GM18861 (cell line): Measurements from ENCODE around the gene CSNK1G1.
"Not testable (repeated sequence)": the region's sequence is repeated elsewhere in the genome, so short reads cannot be mapped to it uniquely, and the experiment has no call there.

Source experiments
- ATAC-seq: cut with Tn5 transposase; IDR thresholded peaks from one replicate; pipeline ENCODE4 v1.9.1; 2021; ENCODE audit not compliant: unreplicated experiment

The CSNK1G1 gene

DNA sequence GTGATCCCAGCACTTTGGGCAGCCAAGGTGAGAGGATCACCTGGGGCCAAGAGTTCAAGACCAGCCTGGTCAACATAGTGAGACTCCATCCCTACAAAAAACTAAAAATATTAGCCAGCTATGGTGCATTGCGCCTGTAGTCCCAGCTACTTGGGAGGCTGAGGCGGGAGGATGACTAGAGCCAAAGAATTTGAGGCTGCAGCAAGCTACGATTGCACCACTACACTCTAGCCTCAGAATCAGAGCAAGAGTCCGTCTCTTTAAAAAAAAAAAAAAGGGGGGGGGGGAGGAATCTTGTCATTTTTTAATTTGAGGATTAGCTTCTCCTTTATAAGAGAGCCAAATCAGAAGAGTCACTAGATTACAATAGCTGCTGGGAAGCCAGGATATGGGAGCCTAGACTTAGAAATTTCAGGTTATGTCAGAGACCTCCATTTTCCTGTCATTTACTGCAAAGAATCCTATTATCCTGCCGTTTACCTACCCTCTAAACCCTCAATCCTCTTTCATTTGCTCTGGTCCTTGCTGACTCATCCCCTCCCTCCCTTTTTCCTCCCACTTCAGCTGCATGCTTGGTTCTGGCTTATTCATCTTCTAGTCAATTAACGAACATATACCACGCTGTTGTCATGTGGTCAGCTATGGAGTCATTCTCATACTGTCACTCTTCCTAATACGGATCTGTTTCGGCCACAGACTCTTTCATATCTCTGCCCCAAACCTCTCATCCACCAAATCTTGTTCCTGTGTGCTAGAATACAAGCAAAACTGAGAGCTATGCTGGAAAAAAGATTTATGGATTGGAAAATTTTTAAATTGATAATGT, 109.4 kb downstream of the CSNK1G1 start:
- peak; percentile 74 for ATAC-seq

DNA sequence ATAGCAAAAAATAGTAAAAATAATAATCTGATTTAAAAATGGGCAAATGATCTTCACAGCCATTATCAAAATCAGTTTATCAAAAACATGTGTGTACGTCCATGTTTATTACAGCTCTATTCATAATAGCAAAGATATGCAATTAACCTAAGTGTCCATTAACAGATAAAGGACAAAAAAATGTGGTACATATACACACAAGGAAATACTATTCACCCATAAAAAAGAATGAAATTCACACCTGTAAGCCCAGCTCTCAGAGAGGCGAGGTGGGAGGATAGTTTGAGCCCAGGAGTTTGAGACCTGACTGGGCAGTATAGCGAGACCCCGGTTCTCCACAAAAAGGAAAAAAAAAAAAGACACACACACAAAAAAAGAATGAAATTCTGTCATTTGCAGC, 110.6 kb downstream of the CSNK1G1 start:
- ATAC-seq, result no peak

DNA sequence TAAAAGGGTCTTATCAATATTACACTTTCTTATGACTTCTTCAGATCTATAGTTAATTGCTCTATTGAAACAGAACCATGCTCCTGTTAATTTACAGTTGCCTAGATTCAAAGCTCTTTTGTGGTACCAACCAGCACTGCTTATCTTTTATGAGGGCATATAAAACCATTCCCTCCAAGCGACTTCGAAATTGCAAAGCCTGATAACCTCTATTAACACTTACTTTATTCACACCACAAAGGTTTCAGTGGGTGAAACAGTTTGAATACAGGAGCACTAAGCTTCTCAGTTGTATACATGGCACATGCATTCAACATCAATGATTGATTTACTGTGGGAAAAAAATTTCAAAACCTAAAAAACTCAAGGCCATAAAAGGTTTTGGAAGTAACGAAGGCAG, 118.3 kb downstream of the CSNK1G1 start:
- no peak for ATAC-seq

DNA sequence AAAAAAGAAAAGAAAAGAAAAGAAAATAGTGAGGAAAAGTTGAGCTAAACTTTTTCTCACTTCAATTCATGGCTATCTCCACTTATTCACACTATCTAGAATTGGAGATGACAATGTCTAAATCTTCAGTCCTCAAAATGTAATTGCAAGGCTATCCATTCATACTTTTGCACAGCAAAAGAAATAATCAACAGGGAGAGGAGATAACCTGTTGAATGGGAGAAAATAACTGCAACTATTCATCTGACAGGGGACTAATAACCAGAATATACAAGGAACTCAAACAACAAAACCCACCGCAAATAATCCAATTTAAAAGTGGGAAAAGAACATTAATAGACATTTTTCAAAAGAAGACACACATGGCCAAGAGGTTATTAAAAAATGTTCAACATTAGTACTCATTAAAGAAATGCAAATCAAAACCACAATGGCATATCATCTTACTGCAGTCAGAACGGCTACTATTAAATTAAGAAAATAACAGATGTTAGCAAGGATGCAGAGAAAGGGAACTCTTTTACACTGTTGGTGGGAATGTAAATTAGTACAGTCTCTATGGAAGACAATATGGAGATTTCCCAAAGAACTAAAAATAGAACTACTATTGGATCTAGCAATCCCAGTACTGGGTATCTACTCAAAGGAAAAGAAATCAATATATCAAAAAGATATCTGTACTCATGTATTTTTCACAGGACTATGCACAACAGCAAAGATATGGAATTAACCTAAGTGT, 119.6 kb downstream of the CSNK1G1 start:
- ATAC-seq, result no peak

DNA sequence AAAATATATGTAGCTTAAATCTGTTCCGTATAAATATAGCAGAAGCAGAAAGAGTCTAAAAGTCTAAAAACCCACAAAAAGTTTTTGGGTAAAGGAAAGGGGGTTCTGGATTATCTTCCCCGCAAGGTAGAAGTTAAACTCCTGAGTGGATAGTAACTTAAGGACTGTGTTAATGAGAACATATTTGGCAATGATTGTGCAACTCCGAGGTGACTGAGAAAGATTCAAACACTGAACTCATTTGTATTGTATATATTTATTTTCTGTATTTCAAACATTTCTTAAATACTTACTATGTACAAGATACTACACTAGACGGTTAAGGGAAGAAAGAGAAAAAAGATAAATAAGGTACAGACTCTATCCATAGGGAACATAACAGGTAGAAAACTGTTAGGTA, 120.4 kb downstream of the CSNK1G1 start:
- ATAC-seq, result no peak

DNA sequence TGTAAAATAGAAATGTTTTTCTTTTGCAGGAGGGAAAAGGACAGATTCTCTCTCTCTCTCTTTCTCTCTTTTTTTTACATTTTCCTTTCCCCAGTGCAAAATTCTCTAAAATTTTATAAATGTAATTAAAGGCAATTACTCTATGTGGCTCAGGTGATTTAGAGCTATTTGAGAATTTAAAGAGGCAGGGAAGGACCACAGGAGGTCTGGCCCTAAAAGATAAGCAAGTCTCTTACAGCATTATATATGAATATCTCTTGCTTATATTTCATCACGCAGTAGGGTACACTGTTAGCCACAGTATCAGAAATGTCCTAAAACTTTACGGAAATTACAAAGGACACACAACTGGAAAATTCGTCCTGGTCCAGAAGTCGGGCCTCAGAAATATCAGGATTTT, 122.7 kb downstream of the CSNK1G1 start:
- ATAC-seq, result no peak

DNA sequence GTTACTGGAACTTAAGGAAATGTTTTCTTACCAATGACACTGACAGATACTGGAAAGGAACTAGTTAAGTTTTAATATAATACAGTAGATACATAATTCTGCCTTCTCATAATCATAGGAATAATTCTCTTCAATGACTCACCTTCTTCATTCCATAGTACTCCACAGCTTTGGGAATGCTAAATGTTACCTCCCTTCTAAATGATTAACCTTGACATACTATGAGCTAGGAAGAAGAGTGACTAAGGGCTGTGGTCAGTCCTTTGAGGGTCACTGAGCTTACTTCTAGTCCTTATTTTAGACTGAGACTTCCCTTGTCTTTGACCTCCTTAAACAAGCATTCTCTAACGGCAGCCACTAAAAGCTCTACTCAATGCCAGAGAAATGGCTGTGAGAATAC, 123.6 kb downstream of the CSNK1G1 start:
- no peak for ATAC-seq

DNA sequence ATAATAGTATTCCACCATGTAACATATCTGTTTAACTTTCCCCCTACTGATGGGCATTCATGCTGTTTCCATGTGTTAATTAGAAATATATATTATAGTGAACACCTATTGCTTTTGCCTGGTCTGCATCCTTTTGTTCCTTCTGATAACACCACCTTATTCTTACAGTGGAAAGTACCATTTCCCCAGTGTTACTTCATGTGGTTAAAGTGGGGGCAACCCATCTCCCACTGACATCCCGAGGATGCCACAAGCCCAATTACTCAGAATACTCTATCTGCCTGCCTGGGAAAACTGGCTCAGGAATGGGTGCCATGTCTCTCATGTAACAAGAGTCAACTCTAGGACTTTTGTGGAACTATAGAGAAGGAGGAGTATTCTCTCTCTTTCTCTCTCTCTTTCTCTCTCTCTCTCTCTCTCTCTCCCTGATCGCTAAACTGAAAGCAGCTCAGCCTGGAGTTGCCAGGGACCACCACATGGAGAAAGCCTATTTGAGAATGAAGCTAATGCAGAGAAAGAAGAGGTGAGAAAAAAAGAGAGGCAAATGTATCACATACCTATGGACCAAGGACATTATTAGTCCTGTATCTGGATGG, 126.7 kb downstream of the CSNK1G1 start:
- no peak for ATAC-seq

DNA sequence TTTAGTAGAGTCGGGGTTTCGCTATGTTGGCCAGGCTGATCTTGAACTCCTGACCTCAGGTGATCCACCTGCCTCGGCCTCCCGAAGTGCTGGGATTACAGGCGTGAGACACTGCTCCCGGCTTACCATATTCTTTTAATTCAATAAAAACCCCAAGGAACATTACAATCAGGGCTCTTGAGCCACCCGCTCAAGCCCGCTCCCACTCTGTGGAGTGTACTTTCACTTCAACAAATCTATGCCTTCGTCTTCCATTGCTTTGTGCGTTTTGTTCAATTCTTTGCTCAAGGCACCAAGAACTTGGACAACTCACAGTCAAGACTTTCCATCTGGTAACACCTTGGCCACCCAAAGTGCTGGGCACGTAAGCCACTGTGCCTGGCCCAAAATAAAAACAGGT, 130.2 kb downstream of the CSNK1G1 start:
- ATAC-seq, result no peak

DNA sequence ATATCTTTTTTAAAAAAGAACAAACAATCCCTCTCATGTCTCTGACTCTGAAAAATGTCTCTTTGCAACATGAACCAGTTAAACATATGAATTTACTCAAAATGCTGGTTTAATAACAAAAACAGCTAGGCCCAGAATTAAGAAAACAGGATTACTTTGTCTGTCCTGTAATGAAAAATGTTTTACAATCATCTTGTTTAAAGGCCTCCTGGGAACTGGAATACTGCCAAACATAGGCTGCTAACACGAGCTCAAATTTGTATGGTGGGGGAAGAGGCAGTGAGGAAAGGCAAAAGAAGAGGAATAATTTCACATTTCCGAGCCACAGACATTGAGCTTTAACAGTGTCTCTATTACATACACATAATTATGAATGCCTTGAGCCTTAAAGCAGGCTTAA, 131.5 kb downstream of the CSNK1G1 start:
- ATAC-seq, result no peak

DNA sequence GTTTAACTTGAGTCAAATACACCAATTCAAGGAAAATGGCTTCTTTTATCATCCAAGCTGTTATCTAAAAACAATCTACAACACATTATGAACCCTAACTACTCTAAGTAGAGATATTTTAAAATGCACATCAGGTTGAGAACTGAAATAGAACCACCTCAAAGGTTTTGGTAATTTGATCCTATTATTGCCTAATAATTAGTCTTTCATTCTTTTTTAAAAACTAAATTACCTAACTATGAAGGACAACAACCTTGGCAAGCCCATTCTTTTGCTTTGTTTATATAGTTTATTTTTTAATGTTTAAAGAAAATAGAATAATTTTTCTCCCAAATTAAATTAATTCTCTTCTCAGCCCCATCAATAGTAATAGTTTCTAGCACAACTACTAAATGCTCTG, 132.1 kb downstream of the CSNK1G1 start:
- ATAC-seq, result no peak

DNA sequence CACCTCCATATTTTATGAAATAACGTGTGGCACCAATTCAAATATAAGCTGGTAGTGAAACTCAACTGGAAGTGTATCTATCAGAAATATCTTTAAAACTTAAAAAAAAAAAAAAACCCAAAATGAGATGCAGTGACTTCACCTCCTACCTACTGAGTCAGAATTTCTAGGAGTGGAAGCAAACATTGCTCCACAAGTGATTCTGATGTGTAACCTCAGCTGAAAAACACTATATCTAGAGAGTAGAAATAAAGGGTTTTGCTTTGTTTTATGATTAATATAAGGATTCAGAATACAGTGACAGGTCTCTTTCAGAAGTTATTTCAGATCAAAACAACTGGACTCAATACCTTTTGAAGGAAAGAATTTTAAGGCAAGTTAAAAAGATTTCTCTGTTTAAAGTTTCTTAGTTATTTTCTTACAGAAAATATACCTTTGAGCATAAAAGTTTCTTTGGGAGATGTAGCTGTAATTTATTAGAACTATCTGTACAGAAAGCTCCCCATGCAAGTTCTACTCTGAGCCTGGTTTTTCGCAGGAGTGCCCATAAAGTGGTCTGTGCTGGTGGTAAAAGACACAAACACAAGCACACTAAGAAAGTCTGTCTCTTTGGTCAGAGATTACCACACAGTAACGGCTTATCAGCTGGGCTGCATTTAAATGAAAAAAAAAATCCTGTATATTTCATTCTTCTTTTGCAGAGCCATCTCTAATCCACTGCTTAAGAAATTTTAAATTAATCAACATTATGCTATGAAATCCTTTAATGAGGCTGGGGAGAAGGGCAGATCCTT, 133.2 kb downstream of the CSNK1G1 start:
- no peak for ATAC-seq

DNA sequence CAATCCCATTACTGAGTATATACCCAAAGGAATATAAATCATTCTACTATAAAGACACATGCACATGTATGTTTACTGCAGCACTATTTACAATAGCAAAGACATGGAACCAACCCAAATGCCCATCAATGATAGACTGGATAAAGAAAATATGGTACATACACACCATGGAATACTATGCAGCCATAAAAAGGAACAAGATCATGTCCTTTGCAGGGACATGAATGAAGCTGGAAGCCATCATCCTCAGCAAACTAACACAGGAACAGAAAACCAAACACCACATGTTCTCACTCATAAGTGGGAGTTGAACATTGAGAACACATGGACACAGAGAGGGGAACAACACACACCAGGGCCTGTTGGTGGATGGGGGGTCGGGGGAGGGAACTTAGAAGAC, 134.1 kb downstream of the CSNK1G1 start:
- ATAC-seq, result not testable (repeated sequence)

DNA sequence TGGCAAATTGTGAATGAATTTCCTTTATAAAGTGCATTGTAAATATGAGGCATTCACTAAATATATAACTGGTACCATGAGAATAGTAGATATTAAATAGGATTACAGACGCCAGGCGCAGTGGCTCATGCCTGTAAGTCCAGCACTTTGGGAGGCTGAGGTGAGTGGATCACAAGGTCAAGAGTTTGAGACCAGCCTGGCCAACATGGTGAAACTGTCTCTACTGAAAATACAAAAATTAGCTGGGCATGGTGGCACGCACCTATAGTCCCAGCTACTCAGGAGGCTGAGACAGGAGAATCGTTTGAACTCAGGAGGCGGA, 138.6 kb downstream of the CSNK1G1 start:
- not testable (repeated sequence) for ATAC-seq

DNA sequence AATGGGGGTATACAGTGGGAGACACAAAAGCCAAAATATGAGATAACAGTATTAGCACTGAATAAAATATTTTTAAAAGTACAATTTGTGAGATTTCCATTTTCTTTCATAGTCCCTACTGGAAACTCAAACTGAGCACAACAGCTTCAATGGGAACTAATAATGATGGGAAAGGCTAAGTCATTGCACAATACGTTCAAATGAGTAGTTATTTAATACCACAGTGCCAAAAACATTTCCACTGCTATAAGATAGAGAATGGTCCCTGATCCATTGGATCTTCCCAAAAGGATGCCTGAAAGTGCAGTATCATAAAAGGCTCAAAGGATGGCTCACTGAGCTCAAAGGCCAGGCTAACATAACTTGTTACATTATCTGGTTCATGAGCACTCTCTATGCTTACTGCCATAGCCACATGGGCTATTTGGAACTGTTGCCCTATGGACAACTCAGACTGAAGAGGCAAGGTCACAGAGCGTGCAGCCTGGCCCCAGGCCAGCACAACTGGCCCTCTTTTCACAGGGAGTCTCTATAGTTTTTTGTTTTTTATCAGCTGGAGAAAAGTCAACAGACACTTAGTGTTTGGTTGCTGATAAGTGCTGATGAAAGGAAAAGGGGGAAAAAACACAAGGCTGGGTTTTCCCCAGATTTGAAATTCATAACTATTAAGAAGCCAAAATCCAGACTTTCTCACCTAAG, 139.1 kb downstream of the CSNK1G1 start:
- ATAC-seq, result no peak

DNA sequence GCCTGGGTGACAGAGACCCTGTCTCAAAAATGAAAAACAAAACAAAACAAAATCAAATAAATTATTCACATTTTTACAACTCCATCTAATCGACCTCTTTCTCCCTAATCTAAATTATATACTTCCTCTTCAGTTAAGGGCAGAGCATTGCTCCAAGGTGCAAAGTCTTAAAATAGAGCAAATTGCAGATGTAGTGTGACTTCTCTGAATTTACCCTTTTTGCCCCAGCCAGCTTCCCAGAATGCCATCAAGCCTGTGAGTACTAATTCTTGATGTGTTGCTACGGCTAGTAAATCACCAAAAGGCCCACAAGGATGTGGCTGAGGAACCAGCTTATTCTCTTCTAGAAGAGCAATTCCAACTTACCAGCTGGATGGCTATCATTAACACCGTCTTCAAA, 139.8 kb downstream of the CSNK1G1 start:
- no peak for ATAC-seq

DNA sequence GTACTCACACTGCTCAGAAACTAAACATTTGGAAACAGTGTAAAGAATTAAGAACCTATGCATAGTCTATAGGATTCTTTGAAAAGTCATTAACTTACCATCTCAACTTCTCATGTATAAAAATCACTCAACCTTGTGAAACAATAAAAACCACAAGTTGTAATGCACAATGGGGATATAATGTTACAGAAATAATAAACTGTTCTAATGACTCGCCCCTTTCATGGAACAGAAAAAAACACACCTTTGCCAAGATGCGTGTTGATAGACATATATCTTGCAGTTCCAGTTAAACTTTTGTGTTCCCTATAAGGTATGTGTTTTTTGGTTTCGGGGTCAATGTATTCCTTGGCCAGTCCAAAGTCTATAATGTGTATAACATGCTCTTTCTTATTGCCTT, 142.3 kb downstream of the CSNK1G1 start:
- no peak for ATAC-seq

DNA sequence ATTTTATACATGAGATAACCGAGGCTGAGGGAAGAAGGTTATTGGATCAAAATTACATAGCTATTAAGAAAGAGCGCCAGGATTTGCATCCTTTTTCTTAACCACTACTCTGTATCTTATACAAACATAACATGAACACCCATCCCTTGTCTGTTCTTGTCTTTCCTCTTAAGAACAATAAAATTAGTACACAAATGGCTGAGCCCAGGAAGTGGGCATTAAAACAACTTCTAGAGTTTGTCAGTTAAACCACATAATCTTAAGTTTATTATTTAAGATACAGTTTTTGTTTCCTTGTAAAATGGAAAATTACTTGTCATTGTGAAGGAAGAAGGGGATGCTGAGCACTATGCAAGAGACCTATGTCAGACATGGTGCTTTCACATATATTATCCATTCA, 144.3 kb downstream of the CSNK1G1 start:
- no peak for ATAC-seq

DNA sequence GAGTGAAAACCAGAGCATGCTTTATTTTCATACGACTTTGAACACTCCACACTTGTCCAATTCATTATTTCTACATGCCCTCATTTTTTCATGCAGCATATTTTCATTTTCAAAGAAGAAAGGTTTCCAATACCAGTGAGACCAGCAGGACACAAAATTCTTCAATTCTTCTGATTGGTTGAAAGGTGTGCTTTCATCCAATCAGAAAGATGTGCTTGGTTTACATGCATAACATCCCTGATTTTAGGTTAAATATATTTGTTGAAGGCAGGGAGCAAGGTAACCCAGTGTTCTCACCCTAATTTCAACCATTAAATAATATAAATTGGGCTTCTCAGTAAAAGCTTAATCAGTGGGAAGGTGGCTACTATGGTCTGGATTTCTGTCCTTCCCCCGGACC, 145.6 kb downstream of the CSNK1G1 start:
- no peak for ATAC-seq

DNA sequence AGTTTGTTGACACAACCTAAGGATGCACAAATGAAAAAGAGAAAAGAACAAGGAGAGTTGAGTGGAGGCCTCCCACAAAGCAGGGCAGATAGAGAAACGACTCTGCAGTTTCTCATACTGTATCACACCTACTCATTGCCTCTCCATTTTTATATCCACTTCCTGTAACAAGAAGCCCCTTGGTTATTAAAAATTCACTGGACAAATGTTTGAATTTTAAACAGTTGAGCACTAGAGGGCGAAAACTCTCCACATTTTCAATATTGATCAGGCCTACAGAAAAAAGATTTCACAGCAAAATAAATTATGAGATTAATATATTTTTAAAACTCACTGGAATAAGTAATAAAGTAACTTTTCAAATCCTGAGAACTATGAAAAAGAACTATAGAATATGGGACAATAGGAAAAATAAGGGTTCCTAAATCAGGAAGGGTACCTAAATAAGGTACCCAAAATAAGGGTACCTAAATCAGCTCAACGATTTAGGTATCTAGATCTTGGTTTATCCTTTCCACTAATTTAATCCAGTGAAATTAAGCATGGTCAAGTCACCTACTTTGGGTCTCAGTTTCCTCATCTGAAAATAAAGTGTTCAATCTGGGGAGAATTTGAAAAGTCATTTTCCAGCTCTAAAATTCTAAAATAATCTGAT, 146.2 kb downstream of the CSNK1G1 start:
- no peak for ATAC-seq
